H1 (cell line): ENCODE measurements around the gene KRT37.

Experiments
- CHD2 ChIP-seq: IDR thresholded peaks from 2 replicates; pipeline ENCODE4 v1.6.1; 2012; ENCODE audit warnings: low read length, improper control_type of control experiment
- CREB1 ChIP-seq: IDR thresholded peaks from 2 replicates; pipeline ENCODE4 v1.6.1; 2012; ENCODE audit warnings: inconsistent platforms
- GABPA ChIP-seq: IDR thresholded peaks from 2 replicates; pipeline ENCODE4 v1.6.1; 2011; ENCODE audit warnings: mild to moderate bottlenecking, low read length, moderate library complexity, borderline replicate concordance; ENCODE audit not compliant: insufficient read depth
- GTF2F1 ChIP-seq: IDR thresholded peaks from 2 replicates; pipeline ENCODE4 v1.6.1; 2012; ENCODE audit warnings: low read depth, low read length, improper control_type of control experiment, borderline replicate concordance
- POLR2A ChIP-seq, 2 experiments: IDR thresholded peaks; 1 replicate in 1 of 2; 2 replicates in 1 of 2; pipeline ENCODE4 v1.6.1; 2011; ENCODE audit warnings: low read depth in 2 of 2, low read length in 2 of 2, mild to moderate bottlenecking in 2 of 2; ENCODE audit errors: control extremely low read depth in 1 of 2
- USF2 ChIP-seq: IDR thresholded peaks from 2 replicates; pipeline ENCODE4 v1.6.1; 2011; ENCODE audit warnings: low read length, improper control_type of control experiment
- TF ChIP-seq, protein P1 (sequence below): IDR thresholded peaks from 2 replicates; pipeline ENCODE4 v1.6.1; 2012; ENCODE audit warnings: inconsistent platforms

DNA sequence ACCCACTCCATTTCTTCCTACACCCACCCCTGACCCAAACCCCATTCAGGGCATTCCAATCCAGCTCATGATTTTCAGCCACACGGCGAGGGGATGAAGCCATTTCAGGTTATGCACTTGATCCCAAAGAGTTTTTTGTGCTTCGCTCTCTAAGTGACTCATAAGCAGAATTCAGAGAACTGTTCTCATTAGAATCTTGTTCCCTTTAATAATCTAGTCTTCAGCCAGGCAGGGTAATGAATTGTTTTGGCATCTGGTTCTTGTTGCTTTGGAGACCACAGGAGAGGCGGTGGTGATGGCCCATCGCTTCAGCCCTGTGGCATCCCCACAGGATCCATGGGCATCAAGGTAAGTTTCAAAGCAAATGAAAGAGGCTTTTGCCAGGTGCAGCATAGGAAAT is 22.2 kb downstream of the KRT37 start:
- TF ChIP-seq CHD2 (no peak), POLR2A (IDR thresholded peaks at IDR 0.05; ENCODE audit: control extremely low read depth in 1 of 2, low read depth in 2 of 2, low read length in 2 of 2) (no peak), USF2 (no peak), GABPA (no peak), CREB1 (no peak), GTF2F1 (no peak)
- TF ChIP-seq, protein P1, sequence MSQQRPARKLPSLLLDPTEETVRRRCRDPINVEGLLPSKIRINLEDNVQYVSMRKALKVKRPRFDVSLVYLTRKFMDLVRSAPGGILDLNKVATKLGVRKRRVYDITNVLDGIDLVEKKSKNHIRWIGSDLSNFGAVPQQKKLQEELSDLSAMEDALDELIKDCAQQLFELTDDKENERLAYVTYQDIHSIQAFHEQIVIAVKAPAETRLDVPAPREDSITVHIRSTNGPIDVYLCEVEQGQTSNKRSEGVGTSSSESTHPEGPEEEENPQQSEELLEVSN = no peak
